GM12878 (cell line): ENCODE data around the gene NEK2. TPM values are rescaled to one million over a fixed set of nuclear protein-coding genes. Genes with fewer than 3 reads are reported as not detected.
"Not testable (repeated sequence)": the region's sequence is repeated elsewhere in the genome, so short reads cannot be mapped to it uniquely, and the experiment has no call there.

Experiments used
- ATAC-seq: fragments of 200-7000 bp; cut with Tn5 transposase; 3 replicates; pipeline ENCODE4 v1.9.1; 2020; ENCODE audit warnings: mild to moderate bottlenecking, moderate library complexity
- BruUV-seq: library from RNA; stranded (reverse); fragments of 400-500 nt; replicated peaks from 2 replicates; lab custom pipeline; 2021; lab: Mats Ljungman, UMichigan
- CTCF ChIA-PET: fragments of 300-600 bp; sonication (Branson Sonifier 250); formaldehyde crosslinking; extraction: SDS; loops from one replicate; lab custom pipeline; 2021; ENCODE audit warnings: inconsistent platforms; lab: Yijun Ruan, JAX
- POLR2A ChIA-PET: fragments of 350-600 bp; formaldehyde crosslinking; extraction: SDS; loops from one replicate; lab custom pipeline; 2021; ENCODE audit warnings: inconsistent platforms; lab: Charles Lee
- RAD21 ChIA-PET: fragments of 300-600 bp; sonication (Branson Sonifier 250); formaldehyde crosslinking; loops from one replicate; lab custom pipeline; 2023; ENCODE audit warnings: antibody characterized with exemption; ENCODE audit not compliant: unreplicated experiment; lab: Charles Lee
- SMC1A ChIA-PET: fragments of 300-600 bp; sonication (Branson Sonifier 250); formaldehyde crosslinking; loops from one replicate; lab custom pipeline; 2023; ENCODE audit not compliant: unreplicated experiment, uncharacterized antibody; lab: Charles Lee
- DNase-seq: peaks from one replicate; pipeline ENCODE4 v3.0.0-alpha.2; 2011; ENCODE audit warnings: low read depth, low spot score
- FAIRE-seq: peaks from 3 replicates; lab custom pipeline; 2011; peaks lifted over from hg19 to GRCh38; lab: Jason Lieb, UNC
- H2AFZ ChIP-seq: 2 replicates; pipeline ENCODE4 v1.6.0; 2011; ENCODE audit warnings: low read depth, low read length, control low read depth; ENCODE audit not compliant: control insufficient read depth
- H3K27ac ChIP-seq: 2 replicates; pipeline ENCODE4 v1.5.1; 2011; ENCODE audit warnings: control low read depth; ENCODE audit not compliant: control insufficient read depth, insufficient read depth
- H3K27me3 ChIP-seq, 2 experiments: replicated peaks in 1 of 2; 2 replicates each; pipeline versions ENCODE4 v1.6.0 to v1.6.1; 2011; ENCODE audit warnings: low read length in 1 of 2; ENCODE audit not compliant: control insufficient read depth in 2 of 2, insufficient read depth in 2 of 2
- H3K36me3 ChIP-seq, 2 experiments: 2 replicates each; pipeline ENCODE4 v1.5.1; 2011; ENCODE audit warnings: low read length in 1 of 2; ENCODE audit not compliant: control insufficient read depth in 2 of 2, insufficient read depth in 2 of 2
- H3K4me1 ChIP-seq: 2 replicates; pipeline ENCODE4 v1.6.1; 2011; ENCODE audit warnings: mild to moderate bottlenecking, low read length, moderate library complexity, mixed read lengths; ENCODE audit not compliant: control insufficient read depth, insufficient read depth
- H3K4me2 ChIP-seq: 2 replicates; pipeline ENCODE4 v1.6.0; 2011; ENCODE audit warnings: control low read depth; ENCODE audit not compliant: control insufficient read depth, insufficient read depth
- H3K4me3 ChIP-seq: fragments of 200-600 bp; sonication (generic); 2 replicates; pipeline ENCODE4 v1.5.1; 2016
- H3K79me2 ChIP-seq: 2 replicates; pipeline ENCODE4 v1.6.0; 2011; ENCODE audit warnings: low read length; ENCODE audit not compliant: control insufficient read depth, insufficient read depth
- H3K9ac ChIP-seq: 2 replicates; pipeline ENCODE4 v1.8.0; 2011; ENCODE audit warnings: low read length, control low read depth, mixed read lengths; ENCODE audit not compliant: control insufficient read depth, insufficient read depth
- H3K9me3 ChIP-seq: replicated peaks from 3 replicates; pipeline ENCODE4 v1.5.1; 2011; ENCODE audit warnings: mild to moderate bottlenecking, low read length; ENCODE audit not compliant: control insufficient read depth, insufficient read depth
- H4K20me1 ChIP-seq: 2 replicates; pipeline ENCODE4 v1.6.0; 2011; ENCODE audit not compliant: control insufficient read depth, insufficient read depth
- HCFC1 ChIP-seq: fragments of 150-350 bp; IDR thresholded peaks from 2 replicates; pipeline ENCODE4 v1.6.1; 2014; ENCODE audit warnings: low read length
- RB1 ChIP-seq: fragments of 450-650 bp; formaldehyde crosslinking; IDR thresholded peaks from 2 replicates; pipeline ENCODE4 v1.6.1; 2017; ENCODE audit warnings: mild to moderate bottlenecking, borderline replicate concordance
- WGBS: methylation state at CpG from one replicate; pipeline ENCODE4 v1.1.6; 2016; ENCODE audit warnings: low lambda C conversion rate; ENCODE audit not compliant: insufficient replicate concordance, insufficient coverage; ENCODE audit errors: missing lambda C conversion rate; 5-methylcytosine and 5-hydroxymethylcytosine counted together
- in situ Hi-C: fragments of 300-500 bp; cut with MboI; formaldehyde crosslinking; loops from 9 replicates; pipeline ENCODE4 v1.14.3; 2018; ENCODE audit warnings: mixed read lengths
- intact Hi-C: fragments of 100-400 bp; cut with micrococcal nuclease; formaldehyde crosslinking; loops from one replicate; pipeline ENCODE4 v1.14.2; 2022; ENCODE audit not compliant: unreplicated experiment
- polyA plus RNA-seq, 11 experiments: library from polyadenylated mRNA; depleted of rRNA in 4 of 11; unstranded in 6 of 11; stranded (reverse) in 5 of 11; fragments of >200 nt; fragmentation: Nextera tagmentation in 4 of 11; fragmentation: Illumina TruSeq in 1 of 11; extraction: Ambion mirVana in 4 of 11; extraction: Trizol in 1 of 11; gene quantifications; 1 replicate in 1 of 11; 2 replicates in 10 of 11; pipeline versions ENCODE4 v1.2.1 to v1.2.3, GENCODE V29; 2011 to 2016; ENCODE audit warnings: inconsistent platforms in 2 of 11, missing spikeins in 2 of 11, low read depth in 1 of 11
- total RNA-seq, 4 experiments: library from RNA; depleted of rRNA in 3 of 4; stranded (reverse); fragments of >200 nt in 3 of 4; fragmentation: Illumina TruSeq in 1 of 4; extraction: Trizol in 1 of 4; gene quantifications; 2 replicates each; pipeline versions ENCODE4 v1.2.1 to v1.2.3, GENCODE V29; 2013 to 2021

NEK2 gene
- total and polyA plus RNA-seq, 10 of the 15 experiments (the other 5 are each of a cell fraction or from before 2014, with no cell fraction given), result 16.7 to 49.7 (median 36.9) TPM

- H4K20me1 ChIP-seq, in situ Hi-C loops, intact Hi-C loops, FAIRE-seq, POLR2A ChIA-PET, H3K79me2 ChIP-seq, RAD21 ChIA-PET, H3K4me1 ChIP-seq, DNase-seq, H3K27ac ChIP-seq, H3K4me2 ChIP-seq, H3K27me3 ChIP-seq, H2AFZ ChIP-seq, H3K36me3 ChIP-seq, H3K4me3 ChIP-seq, H3K9me3 ChIP-seq, ATAC-seq, H3K9ac ChIP-seq, BruUV-seq: not testable (repeated sequence)
- CTCF ChIA-PET, result interaction anchor here (0.6 kb wide), 1 partner anchor 133 kb away, joined by 3 read pairs; no protein-coding TSS in a partner anchor
- SMC1A ChIA-PET, result interaction anchor here (1.0 kb wide), 2 partner anchors 10 to 73 kb away, joined by 3 to 4 read pairs; no protein-coding TSS in a partner anchor
- WGBS, result 43% methylated on average over 5 of the region's 5 CpGs
Measured at GRCh38 chr1:211645601-211646000, 29.8 kb downstream of the NEK2 start.

- Histone ChIP-seq H3K36me3 (no peaks in the 10 kb centered on the region), H3K79me2 (no peaks in the 10 kb centered on the region), H3K4me2 (no peak overlapping the region), H4K20me1 (no peaks in the 10 kb centered on the region; the same call in 1 of the 2 replicates), H3K27ac (no peak overlapping the region), H3K27me3 (no peaks in the 10 kb centered on the region), H3K9me3 (no peaks in the 10 kb centered on the region), H3K9ac (no peak overlapping the region), H3K4me3 (no peak overlapping the region), H3K4me1 (no peaks in the 10 kb centered on the region; the same call in 1 of the 2 replicates), H2AFZ (no peak overlapping the region)
- in situ Hi-C loops (no loop called here), intact Hi-C loops (no loop called here)
- SMC1A ChIA-PET, result interaction anchor here (1.2 kb wide), 1 partner anchor 12 kb away, joined by 3 read pairs; no protein-coding TSS in a partner anchor
- no peak for TF ChIP-seq RB1
- no peak for TF ChIP-seq HCFC1
- DNase-seq (no peak), FAIRE-seq (no peak), ATAC-seq (no peak)
- RAD21 ChIA-PET, result no interaction called here
- WGBS, result 68% methylated on average over 2 of the region's 2 CpGs
- POLR2A ChIA-PET, result interaction anchor here (0.7 kb wide), 1 partner anchor 1051 kb away, joined by 3 read pairs; no protein-coding TSS in a partner anchor
- CTCF ChIA-PET, result interaction anchor here (1.4 kb wide), 1 partner anchor 9 kb away, joined by 4 read pairs; no protein-coding TSS in a partner anchor
- no TSS peak for BruUV-seq
Measured at GRCh38 chr1:211644653-211645052, 30.8 kb downstream of the NEK2 start.
